Gastrocnemius medialis (tissue), 4 donors: ENCODE results near the gene FCER1G. TPM values are rescaled to one million over a fixed set of nuclear protein-coding genes. Genes with fewer than 3 reads are reported as not detected.

Experiments used
- ATAC-seq, 2 donors: fragments of 150-250 bp; one replicate each; pipeline ENCODE4 v1.9.1; 2016
- DNase-seq, 2 donors: peaks; one replicate each; pipeline ENCODE4 v3.0.0-alpha.2; 2019
- H3K27ac ChIP-seq, 4 donors: fragments of 200-600 bp; sonication (generic); 1 replicate in 1 of 4; 2 replicates in 3 of 4; pipeline ENCODE4 v1.5.1; 2016 to 2018; ENCODE audit warnings: mild to moderate bottlenecking in 2 of 4, moderate library complexity in 1 of 4
- H3K27me3 ChIP-seq, 3 donors: fragments of 200-600 bp; sonication (generic) in 2 of 3; 1 replicate in 1 of 3; 2 replicates in 2 of 3; pipeline versions ENCODE4 v1.5.1 to v1.6.0; 2016 to 2019; ENCODE audit warnings: mild to moderate bottlenecking in 1 of 3, moderate library complexity in 1 of 3
- H3K36me3 ChIP-seq, 2 donors: fragments of 200-600 bp; sonication (generic) in 1 of 2; one replicate each; pipeline ENCODE4 v1.5.1; 2017 to 2018
- H3K4me1 ChIP-seq, 2 donors: fragments of 200-600 bp; sonication (generic) in 1 of 2; one replicate each; pipeline ENCODE4 v1.5.1; 2016 to 2017; ENCODE audit warnings: mild to moderate bottlenecking in 2 of 2
- H3K4me3 ChIP-seq, 4 donors: fragments of 200-600 bp; sonication (generic) in 3 of 4; 1 replicate in 1 of 4; 2 replicates in 3 of 4; pipeline ENCODE4 v1.5.1; 2016 to 2019; ENCODE audit warnings: mild to moderate bottlenecking in 2 of 4
- H3K9me3 ChIP-seq, 3 donors: fragments of 200-600 bp; sonication (generic) in 2 of 3; 1 replicate in 1 of 3; 2 replicates in 2 of 3; pipeline ENCODE4 v1.5.1; 2016 to 2019
- POLR2A ChIP-seq, 2 donors: fragments of 450-650 bp; IDR thresholded peaks; one replicate each; pipeline ENCODE4 v1.6.1; 2017; ENCODE audit warnings: antibody characterized with exemption in 2 of 2, mild to moderate bottlenecking in 2 of 2, moderate library complexity in 2 of 2
- in situ Hi-C, 4 donors: fragments of 200-750 bp; cut with MboI; loops; one replicate each; pipeline versions ENCODE4 v1.15.0 to v1.8.0; 2017; ENCODE audit warnings: low sequenced_read_pairs in 4 of 4
- intact Hi-C: fragments of 100-400 bp; cut with DNase I; formaldehyde crosslinking; loops from one replicate; pipeline ENCODE4 v1.15.1; 2023; ENCODE audit warnings: low total_unique reads
- total RNA-seq, 4 donors: library from RNA; depleted of rRNA; stranded (reverse); fragments of >200 nt; gene quantifications; one replicate each; pipeline versions ENCODE4 v1.1.0 to v1.2.3, GENCODE V29; 2016
- TF ChIP-seq, protein P1 (sequence below), 5 experiments: fragments of 450-650 bp in 3 of 5; fragments of 200-600 bp in 2 of 5; sonication (generic) in 2 of 5; IDR thresholded peaks in 4 of 5; conservative IDR thresholded peaks in 1 of 5; 1 replicate in 4 of 5; 2 replicates in 1 of 5; pipeline ENCODE4 v1.5.1; 2016 to 2019; ENCODE audit warnings: antibody characterized with exemption in 5 of 5, mild to moderate bottlenecking in 3 of 5, moderate library complexity in 3 of 5

FCER1G gene
- total RNA-seq, 4 donors from 2014 or later = 4.2 to 20.4 (median 18.5) TPM

DNA sequence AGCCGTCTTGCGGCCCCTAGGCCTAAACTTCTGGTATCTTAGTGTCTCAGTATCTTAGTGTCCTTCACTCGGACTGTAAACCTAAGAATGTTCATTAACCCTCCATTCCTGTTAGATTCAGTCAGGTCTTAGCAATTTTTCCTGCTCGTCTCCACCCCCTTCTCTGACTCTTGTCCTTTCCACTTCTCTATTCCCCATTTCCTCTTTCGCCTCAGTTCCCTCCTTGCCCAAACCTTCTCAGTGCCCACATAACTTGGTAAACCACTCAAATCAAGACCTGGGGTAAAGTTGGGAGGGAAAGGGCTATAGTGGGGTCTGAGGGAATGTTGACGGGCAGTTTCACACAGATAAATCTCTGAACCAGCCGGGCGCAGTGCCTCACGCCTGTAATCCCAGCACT is 726 bp upstream of the FCER1G start:
- TF ChIP-seq POLR2A (IDR thresholded peaks at IDR 0.05) = no peak
- TF ChIP-seq, protein P1, sequence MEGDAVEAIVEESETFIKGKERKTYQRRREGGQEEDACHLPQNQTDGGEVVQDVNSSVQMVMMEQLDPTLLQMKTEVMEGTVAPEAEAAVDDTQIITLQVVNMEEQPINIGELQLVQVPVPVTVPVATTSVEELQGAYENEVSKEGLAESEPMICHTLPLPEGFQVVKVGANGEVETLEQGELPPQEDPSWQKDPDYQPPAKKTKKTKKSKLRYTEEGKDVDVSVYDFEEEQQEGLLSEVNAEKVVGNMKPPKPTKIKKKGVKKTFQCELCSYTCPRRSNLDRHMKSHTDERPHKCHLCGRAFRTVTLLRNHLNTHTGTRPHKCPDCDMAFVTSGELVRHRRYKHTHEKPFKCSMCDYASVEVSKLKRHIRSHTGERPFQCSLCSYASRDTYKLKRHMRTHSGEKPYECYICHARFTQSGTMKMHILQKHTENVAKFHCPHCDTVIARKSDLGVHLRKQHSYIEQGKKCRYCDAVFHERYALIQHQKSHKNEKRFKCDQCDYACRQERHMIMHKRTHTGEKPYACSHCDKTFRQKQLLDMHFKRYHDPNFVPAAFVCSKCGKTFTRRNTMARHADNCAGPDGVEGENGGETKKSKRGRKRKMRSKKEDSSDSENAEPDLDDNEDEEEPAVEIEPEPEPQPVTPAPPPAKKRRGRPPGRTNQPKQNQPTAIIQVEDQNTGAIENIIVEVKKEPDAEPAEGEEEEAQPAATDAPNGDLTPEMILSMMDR (IDR thresholded peaks at IDR 0.05 in 4 of 5, conservative IDR thresholded peaks at IDR 0.05 in 1 of 5) = no peak
- Histone ChIP-seq H3K27ac (peak overlapping the region in 1 of 4 donors; percentile 22), H3K36me3 (peaks cover 0 to 52% of the 10 kb centered on the region in 2 donors), H3K9me3 (no peaks in the 10 kb centered on the region), H3K4me1 (peaks cover 0 to 4% of the 10 kb centered on the region in 2 donors), H3K4me3 (no peak overlapping the region), H3K27me3 (no peaks in the 10 kb centered on the region)
- ATAC-seq (no peak), DNase-seq (no peak)
- intact Hi-C loops (no loop called here), in situ Hi-C loops (loop anchor here in 2 of 4 donors (25.0 kb wide), 1 partner anchor 523 kb away; the partner anchor contains the start of gene DUSP12 (in 2 of the 2))

DNA sequence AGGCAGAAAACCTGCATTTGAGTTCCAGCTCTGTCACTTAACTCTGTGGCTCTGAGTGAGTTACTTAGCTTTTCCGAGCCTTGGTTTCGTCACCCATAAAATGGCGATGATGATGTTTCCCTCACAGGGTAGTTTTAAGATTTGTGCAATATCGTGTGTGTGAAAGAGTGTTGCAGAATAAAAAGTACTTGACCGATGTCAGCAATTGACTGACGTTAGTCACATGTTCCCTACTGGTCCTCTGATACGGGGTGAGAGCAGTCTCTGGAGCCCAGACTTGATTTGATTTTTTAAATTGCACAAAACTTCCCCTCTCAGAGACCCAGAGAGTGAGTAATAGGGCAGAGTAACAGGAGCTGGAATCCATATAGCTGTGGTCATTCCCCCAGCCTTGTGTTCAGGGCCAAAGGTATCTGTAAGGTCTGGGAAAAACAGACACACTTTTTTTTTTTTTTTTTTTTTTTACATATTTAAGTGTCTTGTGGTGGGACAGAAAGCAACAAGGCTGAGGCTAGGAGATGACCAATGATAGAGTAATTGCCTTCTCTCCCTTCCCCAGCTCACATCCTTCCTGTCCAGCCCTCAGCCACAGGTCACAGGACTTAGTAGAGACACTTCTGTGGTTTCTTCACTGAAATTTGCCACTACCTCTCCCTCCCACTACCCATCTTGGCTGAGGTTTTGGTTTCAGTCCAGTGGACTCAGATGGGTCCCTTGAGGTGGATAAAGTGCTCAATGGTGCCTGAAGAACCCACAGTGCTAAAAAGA is 2.0 kb downstream of the FCER1G start:
- in situ Hi-C loops = loop anchor here in 2 of 4 donors (25.0 kb wide), 1 partner anchor 520 kb away; the partner anchor contains the start of gene DUSP12 (in 2 of the 2)
- peak; percentile 19 to 44 for TF ChIP-seq POLR2A (IDR thresholded peaks at IDR 0.05)
- TF ChIP-seq, protein P1 (IDR thresholded peaks at IDR 0.05 in 4 of 5, conservative IDR thresholded peaks at IDR 0.05 in 1 of 5) = no peak
- ATAC-seq (peak; percentile 74 to 77), DNase-seq (peak in 1 of 2 donors; percentile 37)
- Histone ChIP-seq H3K4me1 (no peaks in the 10 kb centered on the region), H3K36me3 (peaks cover 0 to 27% of the 10 kb centered on the region in 2 donors), H3K4me3 (peak overlapping the region in 1 of 4 donors; percentile 19), H3K27me3 (no peaks in the 10 kb centered on the region), H3K27ac (peak overlapping the region; percentile 56 to 77 (median 62)), H3K9me3 (no peaks in the 10 kb centered on the region)
- intact Hi-C loops = no loop called here

DNA sequence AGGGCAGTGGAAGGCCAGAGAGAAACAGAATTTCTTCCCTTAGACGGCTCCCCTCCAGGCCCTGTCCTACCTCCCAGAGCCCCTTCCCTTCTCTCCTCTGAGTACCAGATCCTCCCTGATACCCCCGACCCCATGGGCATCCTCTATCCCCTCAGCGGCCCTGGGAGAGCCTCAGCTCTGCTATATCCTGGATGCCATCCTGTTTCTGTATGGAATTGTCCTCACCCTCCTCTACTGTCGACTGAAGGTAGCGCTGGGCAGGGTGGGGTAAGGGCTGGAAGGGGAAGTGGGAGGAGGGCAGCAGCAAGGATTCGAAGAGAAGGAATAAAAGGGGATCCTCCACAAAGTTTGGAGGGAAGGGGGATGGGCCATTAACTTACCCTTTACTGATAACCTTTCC is 2.7 kb downstream of the FCER1G start:
- peak overlapping the region in 1 of 4 donors; percentile 19 for H3K4me3 ChIP-seq
- DNase-seq (no peak), ATAC-seq (no peak)
- peak overlapping the region in 3 of 4 donors; percentile 5 to 59 (median 54) for H3K27ac ChIP-seq
- H3K36me3 ChIP-seq = peaks cover 0 to 20% of the 10 kb centered on the region in 2 donors
- no peaks in the 10 kb centered on the region for H3K27me3 ChIP-seq
- TF ChIP-seq, protein P1 (IDR thresholded peaks at IDR 0.05 in 4 of 5, conservative IDR thresholded peaks at IDR 0.05 in 1 of 5) = no peak
- TF ChIP-seq POLR2A (IDR thresholded peaks at IDR 0.05) = no peak
- no peaks in the 10 kb centered on the region for H3K4me1 ChIP-seq
- H3K9me3 ChIP-seq = no peaks in the 10 kb centered on the region
- intact Hi-C loops = no loop called here
- in situ Hi-C loops = loop anchor here in 2 of 4 donors (25.0 kb wide), 1 partner anchor 519 kb away; the partner anchor contains the start of gene DUSP12 (in 2 of the 2)

DNA sequence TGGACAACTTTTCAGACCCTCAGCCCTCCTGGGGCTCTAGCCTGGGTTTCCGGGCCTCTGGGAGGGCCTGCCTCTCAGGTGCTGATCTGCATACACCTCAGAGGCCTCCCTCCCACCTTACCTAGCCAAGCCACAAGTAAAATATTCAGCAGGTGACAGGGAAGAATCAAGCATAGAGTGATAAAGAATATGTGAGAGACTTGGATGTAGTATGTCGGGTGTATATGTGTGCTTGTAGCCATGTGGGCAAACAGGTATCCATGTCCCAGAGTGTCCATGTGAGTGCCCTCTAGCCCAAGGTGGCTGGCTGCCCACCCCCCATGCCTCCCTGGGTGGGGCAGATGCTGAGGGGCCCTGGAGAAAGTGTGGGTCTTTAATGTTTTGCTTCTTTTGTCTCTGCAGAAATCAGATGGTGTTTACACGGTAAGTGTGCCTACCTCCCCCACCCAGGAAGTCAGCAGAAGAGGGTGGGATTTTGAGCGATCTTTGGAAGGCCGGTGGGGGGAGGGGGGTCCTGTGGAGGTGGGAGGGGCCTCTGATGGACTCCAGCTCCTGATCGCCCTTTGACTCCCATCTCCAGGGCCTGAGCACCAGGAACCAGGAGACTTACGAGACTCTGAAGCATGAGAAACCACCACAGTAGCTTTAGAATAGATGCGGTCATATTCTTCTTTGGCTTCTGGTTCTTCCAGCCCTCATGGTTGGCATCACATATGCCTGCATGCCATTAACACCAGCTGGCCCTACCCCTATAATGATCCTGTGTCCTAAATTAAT is 3.4 kb downstream of the FCER1G start:
- no peak overlapping the region for H3K4me3 ChIP-seq
- ATAC-seq (no peak), DNase-seq (no peak)
- no peak for TF ChIP-seq POLR2A (IDR thresholded peaks at IDR 0.05)
- TF ChIP-seq, protein P1 (IDR thresholded peaks at IDR 0.05 in 4 of 5, conservative IDR thresholded peaks at IDR 0.05 in 1 of 5) = no peak
- H3K27ac ChIP-seq = peak overlapping the region in 1 of 4 donors; percentile 59
- in situ Hi-C loops (loop anchor here in 2 of 4 donors (25.0 kb wide), 1 partner anchor 519 kb away; the partner anchor contains the start of gene DUSP12 (in 2 of the 2)), intact Hi-C loops (no loop called here)
- H3K27me3 ChIP-seq = no peaks in the 10 kb centered on the region
- peaks cover 0 to 13% of the 10 kb centered on the region in 2 donors for H3K36me3 ChIP-seq
- no peaks in the 10 kb centered on the region for H3K9me3 ChIP-seq
- H3K4me1 ChIP-seq = no peaks in the 10 kb centered on the region
